GM21526 (cell line): ENCODE results near the gene TMEM130.
"Not testable (repeated sequence)": the region's sequence is repeated elsewhere in the genome, so short reads cannot be mapped to it uniquely, and the experiment has no call there.

Source experiments
- ATAC-seq: cut with Tn5 transposase; IDR thresholded peaks from one replicate; pipeline ENCODE4 v1.9.1; 2021; ENCODE audit warnings: moderate library complexity; ENCODE audit not compliant: unreplicated experiment, low FRiP score

Gene TMEM130

DNA sequence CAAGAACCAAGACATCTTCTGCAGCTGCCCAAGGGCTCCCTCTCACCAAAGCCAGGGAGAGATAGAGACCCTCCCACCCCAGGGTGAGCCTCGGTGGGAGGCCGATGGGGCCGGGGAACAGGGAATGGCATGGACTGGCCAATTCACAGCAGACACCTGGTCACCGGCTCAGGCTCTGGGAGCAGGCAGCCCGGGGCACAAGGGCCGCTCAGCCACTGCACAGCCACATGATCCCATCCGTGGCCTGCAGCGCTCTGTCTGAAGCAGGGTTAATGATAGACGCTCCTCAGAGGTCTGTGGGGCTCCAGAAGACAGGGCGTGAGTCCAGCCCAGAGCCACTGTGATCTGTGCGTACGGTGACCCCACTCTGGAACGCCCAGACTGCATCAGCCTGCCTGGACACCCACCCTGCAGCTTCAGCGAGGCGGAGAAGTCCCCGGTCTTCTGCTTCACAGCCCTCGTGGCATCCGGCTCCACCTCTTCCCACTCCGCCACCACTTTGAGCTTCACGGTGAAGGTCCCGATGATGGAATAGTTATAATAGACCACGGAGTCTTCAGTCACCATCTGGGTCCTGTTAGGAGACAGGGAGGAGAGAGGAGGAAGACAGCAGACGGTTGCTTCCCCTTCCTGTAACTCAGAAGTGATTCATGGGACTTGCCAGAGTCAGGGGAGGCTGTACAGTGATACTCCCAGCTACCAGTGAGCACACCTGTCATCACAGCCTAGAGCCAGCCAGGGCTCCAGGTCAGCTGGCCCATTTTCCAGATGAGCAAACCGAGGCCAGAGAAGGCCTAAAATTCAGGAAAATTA is 14.0 kb downstream of the TMEM130 start:
- ATAC-seq, result no peak

DNA sequence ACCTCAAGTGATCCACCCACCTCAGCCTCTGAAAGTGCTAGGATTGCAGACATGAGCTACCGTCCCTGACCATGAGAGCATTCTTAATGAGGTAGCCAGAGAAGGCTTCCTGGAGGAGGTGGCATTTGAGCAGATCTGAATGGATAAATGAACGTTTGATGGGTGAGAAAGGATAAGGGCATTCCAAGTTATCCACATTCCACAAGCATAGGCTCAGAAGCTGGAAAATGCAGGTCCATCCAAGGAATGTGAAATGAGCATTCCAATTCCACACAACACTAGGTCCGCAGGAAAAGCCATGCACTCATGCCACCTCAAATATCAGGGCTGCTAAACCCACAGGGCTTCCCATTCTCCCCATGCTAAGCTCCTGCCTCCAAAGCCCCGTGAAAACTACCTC is 17.0 kb downstream of the TMEM130 start:
- ATAC-seq, result no peak

DNA sequence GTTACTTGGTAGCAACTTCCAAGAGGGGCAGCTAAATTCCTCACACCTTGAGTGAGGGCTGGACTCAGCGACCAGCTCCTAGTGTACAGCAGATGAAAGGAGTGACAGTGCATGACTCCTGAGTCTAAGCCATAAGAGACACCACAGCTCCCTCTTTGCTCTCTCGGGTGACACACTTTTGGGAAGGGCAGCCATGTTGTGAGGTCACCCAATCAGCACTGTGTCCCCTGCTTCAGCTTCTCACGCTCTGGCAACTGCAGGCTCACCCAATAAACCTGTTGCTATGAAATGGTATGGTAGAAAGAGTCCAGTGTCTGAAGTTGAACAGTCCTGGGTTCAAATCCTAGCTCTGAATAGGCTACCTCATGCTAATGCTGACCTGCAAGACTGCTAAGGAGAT is 20.9 kb downstream of the TMEM130 start:
- ATAC-seq, result no peak

DNA sequence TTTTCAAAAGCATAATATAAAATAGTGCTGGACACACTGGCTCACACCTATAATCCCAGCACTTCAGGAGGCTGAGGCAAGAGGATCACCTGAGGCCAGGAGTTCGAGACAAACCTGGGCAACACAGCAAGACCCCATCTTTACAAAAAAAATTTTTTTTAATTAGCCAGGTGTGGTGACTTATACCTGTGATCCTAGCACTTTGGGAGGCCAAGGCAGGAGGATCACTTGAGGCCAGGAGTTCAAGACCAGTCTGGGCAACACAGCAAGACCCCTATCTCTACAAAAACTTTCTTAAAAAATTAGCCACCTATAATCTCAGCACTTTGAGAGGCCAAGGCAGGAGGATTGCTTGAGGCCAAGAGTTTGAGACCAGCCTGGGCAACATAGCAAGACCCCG is 27.3 kb downstream of the TMEM130 start:
- ATAC-seq, result not testable (repeated sequence)

DNA sequence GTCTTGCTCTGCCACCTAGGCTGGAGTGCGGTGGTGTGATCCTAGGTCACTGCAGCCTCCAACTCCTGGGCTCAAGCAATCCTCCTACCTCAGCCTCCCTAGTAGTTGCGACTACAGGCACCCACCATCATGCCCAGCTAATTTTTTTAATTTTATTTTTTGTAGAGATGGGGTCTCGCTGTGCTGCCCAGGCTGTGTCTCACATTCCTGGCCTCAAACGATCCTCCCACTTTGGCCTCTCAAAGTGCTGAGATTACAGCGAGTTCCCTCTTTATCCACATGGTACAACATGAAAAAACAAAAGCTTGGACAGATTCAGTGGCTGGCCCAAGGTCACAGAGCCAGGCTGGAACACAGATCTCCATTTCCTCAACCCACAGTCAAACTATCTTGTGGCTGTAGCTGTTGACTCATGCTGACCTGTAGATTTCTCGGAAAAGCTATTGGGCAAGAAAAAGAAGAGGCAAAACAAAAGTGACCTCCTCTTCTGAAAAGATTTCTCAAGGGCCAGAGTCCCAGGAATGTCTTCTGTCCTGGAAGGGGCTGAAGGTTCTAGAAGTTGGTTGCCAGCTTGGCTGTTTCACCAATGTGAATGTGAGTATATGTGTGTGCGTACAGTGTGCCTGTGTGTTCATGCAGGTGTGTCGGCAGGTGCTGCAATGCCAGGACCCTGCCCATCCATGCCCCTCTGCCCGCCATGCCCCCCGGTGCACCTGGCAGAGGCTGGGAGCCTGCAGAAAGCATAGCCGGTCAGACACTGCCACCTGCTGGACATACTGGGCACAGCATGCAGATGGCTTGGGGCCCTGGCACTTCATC is 28.4 kb downstream of the TMEM130 start:
- no peak for ATAC-seq

DNA sequence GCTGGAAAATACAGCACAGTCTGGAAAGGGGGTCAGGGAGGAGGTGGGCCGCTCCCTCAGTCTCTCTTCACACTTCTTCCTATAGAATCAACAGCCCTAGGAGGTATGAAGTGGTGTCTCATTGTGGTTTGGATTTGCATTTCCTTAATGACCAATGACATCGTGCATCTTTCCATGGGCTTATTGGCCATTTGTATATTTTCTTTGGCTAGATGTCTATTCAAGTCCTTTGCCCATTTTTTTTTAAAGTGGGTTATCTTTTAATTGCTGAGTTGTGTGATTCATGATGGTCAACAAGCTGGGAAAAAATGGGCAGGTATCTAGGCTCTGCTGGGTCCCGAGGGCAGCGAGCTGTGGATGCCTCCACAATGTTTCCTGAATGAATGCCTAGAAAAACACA is 29.1 kb downstream of the TMEM130 start:
- ATAC-seq, result no peak

DNA sequence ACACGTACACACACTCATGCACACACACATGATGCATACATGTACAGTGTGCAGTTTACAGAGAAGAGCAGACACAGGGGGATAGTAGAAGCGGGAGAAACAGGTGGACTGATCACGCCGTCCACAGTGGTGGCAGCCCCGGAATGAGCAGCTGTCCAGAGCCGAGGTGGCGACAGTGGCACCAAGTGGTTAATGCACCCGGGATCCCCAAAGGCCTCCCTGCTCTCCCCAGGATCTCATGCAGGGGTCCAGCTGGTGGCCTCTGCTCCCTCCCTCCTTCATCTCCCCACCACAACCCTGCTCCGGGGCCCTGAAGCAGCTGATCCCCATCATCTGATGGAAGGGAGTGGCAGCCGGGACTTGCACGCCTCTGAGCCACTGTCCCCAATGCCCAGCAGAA is 29.7 kb downstream of the TMEM130 start:
- ATAC-seq, result no peak

DNA sequence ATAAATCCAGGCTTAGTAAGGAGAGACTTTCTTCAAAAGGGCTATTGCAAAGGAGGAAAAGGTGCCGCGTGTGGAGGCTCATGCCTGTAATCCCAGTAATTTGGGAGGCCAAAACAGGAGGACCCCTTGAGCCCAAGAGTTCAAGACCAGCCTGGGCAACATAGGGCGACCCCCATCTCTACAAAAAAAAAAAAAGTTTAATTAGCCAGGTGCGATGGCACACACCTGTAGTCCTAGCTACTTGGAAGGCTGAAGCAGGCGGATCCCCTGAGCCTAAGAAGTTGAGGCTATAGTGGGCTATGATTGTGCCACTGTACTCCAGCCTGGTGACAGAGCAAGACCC is 32.2 kb downstream of the TMEM130 start:
- ATAC-seq, result no peak

DNA sequence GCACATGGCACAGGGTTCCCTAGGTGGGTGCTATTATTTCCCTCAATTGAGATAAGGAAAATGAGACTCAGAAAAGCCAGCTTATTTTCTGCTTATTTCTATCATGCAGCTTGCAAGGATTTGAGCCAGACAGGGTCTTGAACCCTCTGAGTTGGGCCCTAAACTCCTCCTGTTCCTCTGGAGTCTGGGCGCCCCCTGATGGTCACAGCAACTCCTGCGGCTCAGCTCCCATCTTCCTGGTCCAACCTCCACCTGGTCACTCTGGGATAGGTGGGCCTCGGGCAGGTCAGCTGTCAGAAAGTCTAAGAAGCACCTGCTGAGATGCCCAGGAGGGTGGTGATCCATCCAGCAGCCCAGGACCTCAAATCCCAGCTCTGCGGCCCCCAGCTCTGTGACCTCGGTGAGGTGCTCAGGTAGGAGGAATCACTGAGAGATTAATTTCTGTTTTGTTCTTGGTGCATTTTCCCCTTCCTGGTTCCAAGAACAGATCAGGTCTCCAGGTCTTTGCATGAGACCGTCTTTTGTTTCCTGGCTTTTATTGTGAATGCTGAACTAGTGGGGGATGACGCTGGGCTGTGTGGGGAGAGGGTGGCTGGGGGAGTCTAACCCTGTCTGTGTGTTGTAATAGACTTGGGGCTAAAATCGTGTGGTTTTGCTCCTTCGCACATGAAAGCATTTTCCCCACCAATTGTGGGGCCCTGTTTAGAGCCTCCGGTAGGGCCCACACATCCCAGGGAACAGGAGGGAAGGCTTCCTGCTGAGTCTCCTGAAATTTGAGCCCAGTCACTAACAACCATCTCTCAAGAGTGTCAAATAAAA is 32.8 kb downstream of the TMEM130 start:
- ATAC-seq, result no peak

DNA sequence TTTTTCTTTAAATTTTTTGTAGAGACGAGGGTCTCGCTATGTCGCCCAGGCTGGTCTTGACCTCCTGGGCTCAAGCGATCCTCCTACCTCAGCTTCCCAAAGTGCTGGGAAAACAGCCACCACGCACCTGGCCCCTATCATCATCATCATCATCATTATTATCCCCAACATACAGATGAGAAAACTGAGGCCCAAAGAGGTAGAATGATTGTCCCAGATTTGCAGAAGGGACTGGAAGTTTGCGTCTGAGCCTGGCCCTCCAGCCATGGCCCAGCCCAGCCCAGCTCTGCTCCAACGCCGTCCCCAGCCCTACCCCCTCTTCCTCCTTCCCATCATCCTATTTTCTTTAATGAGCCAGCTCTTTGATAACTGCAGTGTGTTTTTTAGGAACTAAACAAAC is 34.9 kb downstream of the TMEM130 start:
- no peak for ATAC-seq

DNA sequence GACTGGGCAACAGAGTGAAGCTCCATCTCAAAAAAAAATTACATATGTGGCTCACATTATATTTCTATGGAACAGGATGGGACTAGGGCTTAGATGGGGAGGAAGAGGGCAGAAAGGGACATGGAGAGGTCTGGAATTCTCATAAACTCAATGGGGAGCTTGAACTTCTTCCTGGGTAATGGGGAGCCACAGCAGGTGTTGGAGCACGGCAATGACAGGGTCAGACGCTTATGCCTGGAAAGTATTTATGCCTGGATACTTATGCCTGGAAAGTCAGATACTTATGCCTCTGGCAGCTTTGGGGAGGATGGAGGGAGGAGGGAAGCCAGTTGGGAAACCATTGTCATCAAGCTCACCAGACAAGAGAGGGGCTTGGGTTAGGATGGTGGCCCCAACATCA is 36.8 kb downstream of the TMEM130 start:
- no peak for ATAC-seq

DNA sequence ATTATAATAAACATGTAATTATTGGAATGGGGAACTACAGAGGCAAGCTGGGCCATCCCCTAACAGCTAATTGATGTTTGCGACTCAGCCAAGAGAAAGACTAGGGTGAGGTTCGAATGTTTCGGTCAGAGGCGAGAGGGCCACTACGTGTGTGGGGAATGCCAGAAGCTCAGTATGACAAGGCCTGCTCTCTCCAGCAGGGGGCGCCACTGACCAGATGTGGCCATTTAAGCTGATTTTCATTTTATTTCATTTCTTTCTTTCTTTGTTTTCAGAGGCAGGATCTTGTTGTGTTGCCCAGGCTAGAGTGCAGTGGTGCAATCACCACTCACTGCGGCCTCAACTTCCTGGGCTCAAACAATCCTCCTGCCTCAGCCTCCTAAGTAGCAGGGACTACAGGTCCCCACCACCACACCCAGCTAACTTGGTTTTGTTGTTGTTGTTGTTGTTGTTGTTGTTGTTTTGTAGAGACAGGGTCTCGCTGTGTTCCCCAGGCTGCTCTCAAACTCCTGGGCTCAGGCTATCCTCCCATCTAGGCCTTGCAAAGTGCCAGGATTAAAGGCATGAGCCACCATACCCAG is 38.1 kb downstream of the TMEM130 start:
- ATAC-seq, result no peak

DNA sequence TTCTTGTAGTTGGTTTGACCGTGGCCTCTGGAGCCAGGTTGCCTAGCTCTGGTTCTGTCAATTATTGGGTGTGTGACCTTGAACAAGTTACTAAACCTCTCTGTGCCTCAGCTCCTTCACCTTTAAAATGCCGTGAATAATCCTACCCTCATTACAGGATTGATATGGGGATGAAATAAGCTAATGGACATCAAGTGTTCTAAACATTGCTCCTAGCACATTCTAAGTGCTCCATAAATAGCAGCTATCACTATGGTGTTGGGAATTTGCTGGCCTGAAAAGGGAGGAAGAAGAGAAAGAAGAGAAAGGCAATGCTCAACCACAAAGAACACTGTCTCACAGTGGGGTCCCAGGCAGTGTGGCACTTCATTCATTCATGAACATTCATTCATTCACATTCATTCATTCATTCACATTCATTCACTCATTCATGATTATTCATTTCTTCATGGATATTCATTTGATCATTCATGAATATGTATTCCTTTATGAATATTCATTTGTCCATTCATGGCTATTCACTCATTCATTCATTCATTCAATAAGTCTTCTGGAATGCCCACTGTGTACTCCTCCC is 38.8 kb downstream of the TMEM130 start:
- no peak for ATAC-seq

DNA sequence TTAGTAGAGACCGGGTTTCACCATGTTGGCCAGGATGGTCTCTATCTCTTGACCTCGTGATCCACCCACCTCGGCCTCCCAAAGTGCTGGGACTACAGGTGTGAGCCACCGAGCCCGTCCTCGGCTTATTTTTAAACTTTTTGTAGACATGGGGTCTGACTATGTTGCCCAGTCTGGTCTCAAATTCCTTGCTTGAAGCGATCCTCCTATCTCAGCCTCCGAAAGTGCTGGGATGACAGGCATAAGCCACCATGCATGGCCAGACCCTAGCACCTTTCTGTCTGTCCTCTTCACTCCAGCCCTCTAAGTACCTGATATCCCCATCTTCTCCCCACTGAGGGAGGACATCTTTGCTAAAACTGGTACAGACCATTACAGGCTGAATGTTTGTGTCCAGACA is 41.4 kb downstream of the TMEM130 start:
- no peak for ATAC-seq

DNA sequence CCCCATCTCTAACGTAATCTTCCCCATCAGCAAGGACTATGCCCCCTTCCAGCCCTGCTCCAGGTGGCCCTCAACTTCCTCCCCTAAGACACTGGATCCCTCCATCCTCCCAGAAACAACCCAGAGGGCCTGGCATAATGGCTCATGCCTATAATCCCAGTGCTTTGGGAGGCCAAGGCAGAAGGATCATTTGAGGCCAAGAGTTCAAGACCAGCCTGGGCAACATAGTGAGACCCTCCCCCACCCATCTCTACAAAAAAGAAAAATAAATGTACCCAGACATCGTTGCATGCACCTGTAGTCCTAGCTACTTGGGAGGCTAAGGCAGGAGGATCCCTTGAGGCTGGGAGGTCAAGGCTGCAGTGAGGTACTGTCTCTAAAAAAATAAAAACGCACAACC is 42.6 kb downstream of the TMEM130 start:
- ATAC-seq, result no peak

DNA sequence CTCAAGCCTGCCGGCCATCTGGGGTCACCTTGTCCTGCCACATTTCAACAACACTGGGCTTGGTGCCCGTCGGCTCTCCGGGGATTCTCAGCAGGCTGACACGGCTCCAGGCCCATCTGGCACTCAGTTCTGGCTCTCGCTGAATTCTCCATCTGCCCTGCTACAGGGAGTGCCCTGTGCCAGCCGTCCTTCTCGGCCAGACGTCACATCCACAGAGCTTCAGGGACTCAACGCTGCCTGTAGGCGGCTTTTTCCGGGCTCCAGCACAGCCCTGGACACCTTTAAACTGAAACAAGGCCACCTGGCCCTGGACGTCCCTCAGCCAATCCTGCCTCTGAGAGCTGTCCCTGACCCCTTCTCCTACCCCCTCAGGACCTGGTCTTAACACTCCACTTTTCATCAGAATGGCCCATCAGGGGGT is 43.0 kb downstream of the TMEM130 start:
- no peak for ATAC-seq

DNA sequence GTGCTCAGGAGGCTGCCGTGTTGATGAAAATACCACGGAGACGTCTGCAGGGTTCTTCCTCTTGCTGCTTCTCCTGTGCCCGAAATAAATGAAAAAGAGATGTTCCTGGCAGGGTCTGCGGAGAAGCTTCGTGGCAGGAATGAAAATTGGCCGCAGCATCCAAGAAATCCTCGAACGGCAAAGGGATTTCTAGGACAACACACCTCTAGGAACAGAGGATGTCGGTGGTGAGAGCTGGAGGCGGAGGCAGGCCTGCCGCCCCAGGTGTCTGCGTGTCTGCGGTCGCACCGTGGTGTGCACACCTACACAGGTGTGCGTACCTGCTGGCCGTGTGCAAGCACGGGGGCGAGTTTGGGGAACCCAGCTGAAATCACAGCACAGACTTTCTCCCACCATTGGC is 43.4 kb downstream of the TMEM130 start:
- no peak for ATAC-seq

DNA sequence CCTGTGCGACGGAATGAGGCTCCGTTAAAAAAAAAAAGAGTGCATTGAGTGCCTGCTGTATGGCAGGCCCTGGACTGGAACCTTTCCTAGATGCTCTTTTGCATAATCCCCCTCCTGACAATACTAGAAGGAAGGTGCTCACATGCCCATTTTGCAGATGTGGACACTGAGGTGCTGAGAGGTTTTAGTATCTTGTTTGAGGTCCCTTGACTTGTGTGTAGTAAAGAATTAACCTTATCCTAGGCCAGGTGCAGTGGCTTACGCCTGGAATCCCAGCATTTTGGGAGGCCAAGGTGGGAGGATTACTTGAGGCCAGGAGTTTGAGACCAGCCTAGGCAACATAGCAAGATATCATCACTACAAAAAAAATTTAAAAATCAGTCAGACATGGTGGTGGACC is 46.6 kb downstream of the TMEM130 start:
- ATAC-seq, result no peak

DNA sequence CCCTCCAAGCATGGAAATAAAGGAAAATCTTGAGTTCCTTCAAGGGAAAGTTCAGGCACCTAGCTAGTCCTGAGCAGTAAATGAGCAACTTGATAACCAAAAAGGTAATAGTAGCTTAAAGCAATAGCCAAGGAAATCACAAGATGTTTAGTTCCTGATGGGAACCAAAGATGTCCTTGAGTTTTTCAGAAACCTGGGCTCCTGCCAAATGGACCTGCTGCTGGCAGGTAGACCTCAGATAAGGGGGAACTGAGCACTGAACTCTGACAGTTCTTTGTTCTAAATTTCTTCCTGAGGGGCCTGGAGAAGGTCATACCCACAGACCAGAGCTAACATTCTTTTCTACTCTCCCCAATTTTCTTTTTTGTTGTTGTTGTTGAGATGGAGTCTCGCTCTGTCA is 48.5 kb downstream of the TMEM130 start:
- no peak for ATAC-seq

DNA sequence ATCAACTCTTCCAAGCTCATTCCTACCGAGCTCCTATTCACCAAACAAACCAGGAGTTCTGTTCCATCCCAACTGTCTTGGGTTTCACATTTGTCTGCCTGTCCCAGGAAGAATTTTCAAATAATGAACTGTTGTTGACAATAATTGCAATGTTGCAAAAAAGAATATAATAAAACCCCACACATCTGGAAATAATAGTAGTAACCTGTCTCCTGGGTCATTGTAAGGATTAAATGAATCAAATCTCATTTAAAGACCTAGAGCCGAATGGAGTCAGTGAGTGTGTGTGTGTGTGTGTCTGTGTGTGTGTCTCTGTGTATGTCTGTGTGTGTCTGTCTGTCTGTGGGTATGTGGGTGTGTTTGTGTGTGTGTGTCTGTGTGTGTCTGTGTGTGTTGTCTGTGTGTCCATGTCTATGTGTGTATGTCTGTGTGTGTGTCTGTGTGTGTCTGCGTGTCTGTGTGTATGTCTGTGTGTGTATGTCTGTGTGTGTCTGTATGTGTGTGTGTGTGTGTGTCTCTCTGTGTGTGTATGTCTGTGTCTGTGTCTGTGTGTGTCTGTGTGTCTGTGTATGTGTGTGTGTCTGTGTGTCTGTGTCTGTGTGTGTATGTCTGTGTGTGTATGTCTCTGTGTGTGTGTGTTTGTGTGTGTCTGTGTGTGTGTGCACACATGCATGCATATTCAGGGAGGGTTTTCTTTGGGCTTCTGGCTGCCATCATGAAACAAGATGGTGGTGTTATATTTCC is 52.7 kb downstream of the TMEM130 start:
- ATAC-seq, result no peak
